K562 (cell line): ENCODE data around the gene PHF21A. TPM values are rescaled to one million over a fixed set of nuclear protein-coding genes. Genes with fewer than 3 reads are reported as not detected.

ENCODE experiments used
- CREM ChIP-seq: IDR thresholded peaks from 2 replicates; pipeline ENCODE4 v1.6.1; 2014; ENCODE audit warnings: antibody characterized with exemption, low read depth
- DDX20 ChIP-seq: fragments of 450-650 bp; IDR thresholded peaks from 2 replicates; pipeline ENCODE4 v1.6.1; 2016; ENCODE audit warnings: missing genetic modification characterization, low read depth, mild to moderate bottlenecking, missing compliant biosample characterization, moderate library complexity
- FOXK2 ChIP-seq, 2 experiments: fragments of 450-650 bp; IDR thresholded peaks in 1 of 2; conservative IDR thresholded peaks in 1 of 2; 2 replicates each; pipeline ENCODE4 v1.6.1; 2016; ENCODE audit warnings: low read depth in 2 of 2, mild to moderate bottlenecking in 1 of 2
- JUND ChIP-seq, 2 experiments: IDR thresholded peaks; 2 replicates in 1 of 2; 3 replicates in 1 of 2; pipeline ENCODE4 v1.6.1; 2011; ENCODE audit warnings: borderline replicate concordance in 2 of 2, low read depth in 2 of 2, low read length in 2 of 2, improper control_type of control experiment in 1 of 2, missing biosample characterization in 1 of 2, missing genetic modification characterization in 1 of 2, missing genetic modification reagents in 1 of 2
- MBD2 ChIP-seq: sonication (generic); IDR thresholded peaks from 2 replicates; pipeline ENCODE4 v1.6.1; 2016; ENCODE audit warnings: low read depth, borderline replicate concordance
- NR2C1 ChIP-seq, 2 experiments: fragments of 450-650 bp; IDR thresholded peaks; 2 replicates each; pipeline ENCODE4 v1.6.1; 2017; ENCODE audit warnings: mild to moderate bottlenecking in 2 of 2, antibody characterized with exemption in 1 of 2, inconsistent platforms in 1 of 2, missing compliant biosample characterization in 1 of 2, missing genetic modification characterization in 1 of 2
- TAF1 ChIP-seq: IDR thresholded peaks from 2 replicates; pipeline ENCODE4 v1.6.1; 2011; ENCODE audit warnings: mild to moderate bottlenecking, low read length, moderate library complexity; ENCODE audit not compliant: insufficient read depth, control insufficient read depth, severe bottlenecking; ENCODE audit errors: extremely low read depth
- TARDBP ChIP-seq: fragments of 450-650 bp; IDR thresholded peaks from 2 replicates; pipeline ENCODE4 v1.6.1; 2016
- TCF7 ChIP-seq: sonication (generic); IDR thresholded peaks from 2 replicates; pipeline ENCODE4 v1.6.1; 2016; ENCODE audit warnings: antibody characterized with exemption, borderline replicate concordance
- ZNF12 ChIP-seq: sonication (generic); formaldehyde crosslinking; IDR thresholded peaks from 2 replicates; pipeline ENCODE4 v1.4.0; 2020; ENCODE audit warnings: mild to moderate bottlenecking, missing genetic modification reagents
- ZNF175 ChIP-seq: fragments of 200-800 bp; sonication (Bioruptor generic); IDR thresholded peaks from 2 replicates; pipeline ENCODE4 v1.6.1; 2016; ENCODE audit warnings: low read depth, mild to moderate bottlenecking, missing genetic modification characterization, missing compliant biosample characterization
- ZNF263 ChIP-seq: sonication (generic); formaldehyde crosslinking; IDR thresholded peaks from 2 replicates; pipeline ENCODE4 v1.8.0; 2022; ENCODE audit warnings: mild to moderate bottlenecking, missing genetic modification reagents, borderline replicate concordance
- ZNF766 ChIP-seq: fragments of 200-800 bp; sonication (Bioruptor generic); conservative IDR thresholded peaks from 2 replicates; pipeline ENCODE4 v1.6.1; 2016; ENCODE audit warnings: missing genetic modification characterization, missing compliant biosample characterization
- polyA plus RNA-seq, 8 experiments: library from polyadenylated mRNA; depleted of rRNA in 4 of 8; stranded (reverse) in 5 of 8; unstranded in 3 of 8; fragments of >200 nt; fragmentation: Nextera tagmentation in 2 of 8; fragmentation: Illumina TruSeq in 1 of 8; extraction: Ambion mirVana in 2 of 8; extraction: Trizol in 1 of 8; gene quantifications; 2 replicates each; pipeline versions ENCODE4 v1.2.1 to v1.2.3, GENCODE V29; 2011 to 2014; ENCODE audit warnings: inconsistent platforms in 1 of 8, missing spikeins in 1 of 8
- total RNA-seq, 7 experiments: library from RNA; depleted of rRNA in 6 of 7; stranded (reverse); fragments of >200 nt in 6 of 7; fragmentation: Illumina TruSeq in 2 of 7; extraction: Trizol in 2 of 7; gene quantifications; 2 replicates each; pipeline versions ENCODE4 v1.2.1 to v1.2.3, GENCODE V29; 2011 to 2021; ENCODE audit warnings: low replicate concordance in 1 of 7
- TF ChIP-seq, protein P1 (sequence below): fragments of 250-450 bp; sonication (Bioruptor Pico); IDR thresholded peaks from 2 replicates; pipeline ENCODE4 v1.5.0; 2020; ENCODE audit warnings: mild to moderate bottlenecking
- TF ChIP-seq, protein P2 (sequence below): fragments of 250-450 bp; sonication (Bioruptor Pico); IDR thresholded peaks from 2 replicates; pipeline ENCODE4 v1.4.0; 2020; ENCODE audit warnings: mild to moderate bottlenecking, moderate library complexity

PHF21A gene
- total and polyA plus RNA-seq, 9 of the 15 experiments (the other 6 are each of a cell fraction or from before 2014, with no cell fraction given): 1.5 to 32.4 (median 10.7) TPM

DNA sequence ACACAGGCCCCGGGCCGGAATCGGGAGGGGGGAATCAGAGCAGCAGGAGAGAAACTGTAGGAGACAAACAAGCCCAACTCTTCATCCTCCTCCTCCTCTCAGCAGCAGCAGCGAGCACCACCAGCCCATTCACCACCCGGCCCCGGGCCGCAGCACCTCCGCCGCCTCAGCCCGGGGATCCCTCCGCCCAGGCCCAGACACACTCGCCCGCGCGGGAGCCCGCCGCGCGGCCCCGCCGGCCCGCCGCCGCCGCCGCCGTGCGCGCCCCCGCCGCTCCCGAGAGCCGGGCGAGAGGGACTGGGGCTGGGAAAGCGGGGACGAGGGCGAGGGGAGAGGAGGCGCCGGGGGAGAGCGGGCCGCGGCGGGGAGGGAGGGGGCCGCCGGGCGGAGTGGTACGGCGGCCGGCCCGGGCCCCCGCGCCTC is at the start of gene PHF21A (continued):
- TF ChIP-seq MBD2 (peak; percentile 44; the same call in 1 of the 2 replicates), TARDBP (no peak), ZNF263 (peak; percentile 96), ZNF766 (CRISPR knock-in tag) (peak; percentile 95), ZNF12 (CRISPR knock-in tag) (no peak), TCF7 (no peak), JUND (IDR thresholded peaks at IDR 0.05; ENCODE audit: borderline replicate concordance, low read depth, low read length) (peak; percentile 45; the same call in 1 of the 2 replicates), JUND (tag; IDR thresholded peaks at IDR 0.05; ENCODE audit: borderline replicate concordance, low read depth, low read length) (no peak), NR2C1 (IDR thresholded peaks at IDR 0.05) (no peak), NR2C1 (tag; IDR thresholded peaks at IDR 0.05) (no peak), TAF1 (peak; percentile 30), DDX20 (tag) (no peak), CREM (peak; percentile 66), FOXK2 (conservative IDR thresholded peaks at IDR 0.05 in 1 of 2, IDR thresholded peaks at IDR 0.05 in 1 of 2; ENCODE audit: low read depth in 2 of 2) (no peak), ZNF175 (CRISPR knock-in tag) (peak; percentile 89)
- TF ChIP-seq, protein P1, sequence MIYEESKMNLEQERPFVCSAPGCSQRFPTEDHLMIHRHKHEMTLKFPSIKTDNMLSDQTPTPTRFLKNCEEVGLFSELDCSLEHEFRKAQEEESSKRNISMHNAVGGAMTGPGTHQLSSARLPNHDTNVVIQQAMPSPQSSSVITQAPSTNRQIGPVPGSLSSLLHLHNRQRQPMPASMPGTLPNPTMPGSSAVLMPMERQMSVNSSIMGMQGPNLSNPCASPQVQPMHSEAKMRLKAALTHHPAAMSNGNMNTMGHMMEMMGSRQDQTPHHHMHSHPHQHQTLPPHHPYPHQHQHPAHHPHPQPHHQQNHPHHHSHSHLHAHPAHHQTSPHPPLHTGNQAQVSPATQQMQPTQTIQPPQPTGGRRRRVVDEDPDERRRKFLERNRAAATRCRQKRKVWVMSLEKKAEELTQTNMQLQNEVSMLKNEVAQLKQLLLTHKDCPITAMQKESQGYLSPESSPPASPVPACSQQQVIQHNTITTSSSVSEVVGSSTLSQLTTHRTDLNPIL (CRISPR knock-in tag): no peak
- TF ChIP-seq, protein P2, sequence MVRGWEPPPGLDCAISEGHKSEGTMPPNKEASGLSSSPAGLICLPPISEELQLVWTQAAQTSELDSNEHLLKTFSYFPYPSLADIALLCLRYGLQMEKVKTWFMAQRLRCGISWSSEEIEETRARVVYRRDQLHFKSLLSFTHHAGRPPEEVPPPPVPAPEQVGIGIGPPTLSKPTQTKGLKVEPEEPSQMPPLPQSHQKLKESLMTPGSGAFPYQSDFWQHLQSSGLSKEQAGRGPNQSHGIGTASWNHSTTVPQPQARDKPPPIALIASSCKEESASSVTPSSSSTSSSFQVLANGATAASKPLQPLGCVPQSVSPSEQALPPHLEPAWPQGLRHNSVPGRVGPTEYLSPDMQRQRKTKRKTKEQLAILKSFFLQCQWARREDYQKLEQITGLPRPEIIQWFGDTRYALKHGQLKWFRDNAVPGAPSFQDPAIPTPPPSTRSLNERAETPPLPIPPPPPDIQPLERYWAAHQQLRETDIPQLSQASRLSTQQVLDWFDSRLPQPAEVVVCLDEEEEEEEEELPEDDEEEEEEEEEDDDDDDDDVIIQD (CRISPR knock-in tag): no peak
